BLaER1 (cell line): ENCODE data around the gene MECR.
"Not testable (repeated sequence)": the region's sequence is repeated elsewhere in the genome, so short reads cannot be mapped to it uniquely, and the experiment has no call there.

Experiments
- H3K27ac ChIP-seq: shearing (Covaris generic); formaldehyde crosslinking; 2 replicates; pipeline ENCODE4 v1.8.1; 2022
- H3K27me3 ChIP-seq: shearing (Covaris generic); formaldehyde crosslinking; 2 replicates; pipeline ENCODE4 v1.8.1; 2022
- H3K36me3 ChIP-seq: shearing (Covaris generic); formaldehyde crosslinking; 2 replicates; pipeline ENCODE4 v1.8.1; 2022
- H3K4me1 ChIP-seq: shearing (Covaris generic); formaldehyde crosslinking; 2 replicates; pipeline ENCODE4 v1.8.1; 2022
- H3K4me2 ChIP-seq: shearing (Covaris generic); formaldehyde crosslinking; 2 replicates; pipeline ENCODE4 v1.8.1; 2022
- H3K4me3 ChIP-seq: shearing (Covaris generic); formaldehyde crosslinking; 2 replicates; pipeline ENCODE4 v1.8.1; 2022
- H3K9ac ChIP-seq: shearing (Covaris generic); formaldehyde crosslinking; 2 replicates; pipeline ENCODE4 v1.8.1; 2022
- H3K9me3 ChIP-seq: shearing (Covaris generic); formaldehyde crosslinking; 2 replicates; pipeline ENCODE4 v1.8.1; 2022
- H4K20me1 ChIP-seq: shearing (Covaris generic); formaldehyde crosslinking; 2 replicates; pipeline ENCODE4 v1.8.1; 2022
- Cebpa-rat ChIP-seq: shearing (Covaris generic); IDR thresholded peaks from 2 replicates; pipeline ENCODE4 v1.8.1; 2022

The MECR gene

GRCh38 chr1:29224356-29224837 is 6.3 kb downstream of the MECR start:
- TF ChIP-seq Cebpa-rat = no peak
- no peak overlapping the region for H3K4me2 ChIP-seq
- no peak overlapping the region for H3K4me3 ChIP-seq
- H3K4me1 ChIP-seq = peaks cover 2% of the 10 kb centered on the region
- H3K9me3 ChIP-seq = no peaks in the 10 kb centered on the region
- H3K36me3 ChIP-seq = peaks cover 55% of the 10 kb centered on the region
- no peak overlapping the region for H3K27ac ChIP-seq
- peaks cover 76% of the 10 kb centered on the region for H4K20me1 ChIP-seq
- no peak overlapping the region for H3K9ac ChIP-seq
- H3K27me3 ChIP-seq = no peaks in the 10 kb centered on the region

GRCh38 chr1:29223521-29223920 is 7.2 kb downstream of the MECR start:
- Histone ChIP-seq H3K4me2 (no peak overlapping the region), H3K4me3 (no peak overlapping the region), H3K9me3 (no peaks in the 10 kb centered on the region), H4K20me1 (peaks cover 83% of the 10 kb centered on the region), H3K27ac (no peak overlapping the region), H3K9ac (no peak overlapping the region), H3K4me1 (no peaks in the 10 kb centered on the region), H3K36me3 (peaks cover 61% of the 10 kb centered on the region), H3K27me3 (no peaks in the 10 kb centered on the region)
- TF ChIP-seq Cebpa-rat = no peak

GRCh38 chr1:29222686-29223085 is 8.0 kb downstream of the MECR start:
- Histone ChIP-seq H3K4me1 (no peaks in the 10 kb centered on the region), H3K9me3 (no peaks in the 10 kb centered on the region), H3K27me3 (no peaks in the 10 kb centered on the region), H3K4me2 (no peak overlapping the region), H3K36me3 (peaks cover 65% of the 10 kb centered on the region), H3K4me3 (no peak overlapping the region), H3K27ac (no peak overlapping the region), H4K20me1 (peaks cover 80% of the 10 kb centered on the region), H3K9ac (no peak overlapping the region)
- no peak for TF ChIP-seq Cebpa-rat

GRCh38 chr1:29222260-29222659 is 8.5 kb downstream of the MECR start:
- H3K9ac ChIP-seq, H3K4me1 ChIP-seq, H3K27me3 ChIP-seq, H3K9me3 ChIP-seq, H3K4me2 ChIP-seq, H3K27ac ChIP-seq, H3K4me3 ChIP-seq: not testable (repeated sequence)
- peaks cover 65% of the 10 kb centered on the region for H3K36me3 ChIP-seq
- H4K20me1 ChIP-seq = peaks cover 76% of the 10 kb centered on the region

GRCh38 chr1:29221296-29221695 is 9.4 kb downstream of the MECR start:
- no peak for TF ChIP-seq Cebpa-rat
- Histone ChIP-seq H3K27me3 (no peaks in the 10 kb centered on the region), H3K36me3 (peaks cover 69% of the 10 kb centered on the region), H3K9me3 (no peaks in the 10 kb centered on the region), H3K9ac (no peak overlapping the region), H3K27ac (no peak overlapping the region), H4K20me1 (peaks cover 66% of the 10 kb centered on the region), H3K4me1 (no peaks in the 10 kb centered on the region), H3K4me2 (no peak overlapping the region), H3K4me3 (no peak overlapping the region)

GRCh38 chr1:29218223-29218622 is 12.5 kb downstream of the MECR start:
- Histone ChIP-seq H3K27ac (no peak overlapping the region), H3K4me1 (no peaks in the 10 kb centered on the region), H4K20me1 (peaks cover 39% of the 10 kb centered on the region), H3K4me3 (no peak overlapping the region), H3K36me3 (peaks cover 75% of the 10 kb centered on the region), H3K9ac (no peak overlapping the region), H3K27me3 (no peaks in the 10 kb centered on the region), H3K9me3 (no peaks in the 10 kb centered on the region), H3K4me2 (no peak overlapping the region)
- no peak for TF ChIP-seq Cebpa-rat

GRCh38 chr1:29217633-29218032 is 13.1 kb downstream of the MECR start:
- peaks cover 75% of the 10 kb centered on the region for H3K36me3 ChIP-seq
- H3K4me1 ChIP-seq = no peaks in the 10 kb centered on the region

GRCh38 chr1:29213055-29213454 is 17.7 kb downstream of the MECR start:
- H3K4me2 ChIP-seq = no peak overlapping the region
- no peaks in the 10 kb centered on the region for H3K9me3 ChIP-seq
- H3K36me3 ChIP-seq = peaks cover 86% of the 10 kb centered on the region

More at GRCh38 chr1:29217633-29218032, 13.1 kb downstream of the MECR start:
- Histone ChIP-seq H3K9ac (no peak overlapping the region), H3K9me3 (no peaks in the 10 kb centered on the region), H3K4me2 (no peak overlapping the region), H3K4me3 (no peak overlapping the region), H3K27me3 (no peaks in the 10 kb centered on the region), H3K27ac (no peak overlapping the region), H4K20me1 (peaks cover 33% of the 10 kb centered on the region)
- TF ChIP-seq Cebpa-rat = no peak

GRCh38 chr1:29211086-29212030 is 19.4 kb downstream of the MECR start:
- Histone ChIP-seq H3K27me3 (no peaks in the 10 kb centered on the region), H3K27ac (no peak overlapping the region), H3K4me1 (no peaks in the 10 kb centered on the region), H4K20me1 (no peaks in the 10 kb centered on the region), H3K4me3 (no peak overlapping the region), H3K9me3 (no peaks in the 10 kb centered on the region), H3K9ac (no peak overlapping the region), H3K4me2 (no peak overlapping the region), H3K36me3 (peaks cover 93% of the 10 kb centered on the region)
- no peak for TF ChIP-seq Cebpa-rat

More at GRCh38 chr1:29213055-29213454, 17.7 kb downstream of the MECR start:
- Histone ChIP-seq H4K20me1 (no peaks in the 10 kb centered on the region), H3K9ac (no peak overlapping the region), H3K27me3 (no peaks in the 10 kb centered on the region), H3K27ac (no peak overlapping the region), H3K4me1 (no peaks in the 10 kb centered on the region), H3K4me3 (no peak overlapping the region)
- TF ChIP-seq Cebpa-rat = no peak

GRCh38 chr1:29210278-29211085 is 20.3 kb downstream of the MECR start:
- no peak overlapping the region for H3K4me2 ChIP-seq
- no peak overlapping the region for H3K27ac ChIP-seq
- peaks cover 93% of the 10 kb centered on the region for H3K36me3 ChIP-seq
- H3K9me3 ChIP-seq = no peaks in the 10 kb centered on the region
- no peak overlapping the region for H3K4me3 ChIP-seq
- no peak overlapping the region for H3K9ac ChIP-seq
- no peak for TF ChIP-seq Cebpa-rat
- H3K27me3 ChIP-seq = no peaks in the 10 kb centered on the region
- H3K4me1 ChIP-seq = no peaks in the 10 kb centered on the region
- H4K20me1 ChIP-seq = no peaks in the 10 kb centered on the region
